ENCODE results near the gene HDGFL2.
"Not testable (repeated sequence)": the region's sequence is repeated elsewhere in the genome, so short reads cannot be mapped to it uniquely, and the experiment has no call there.

HDGFL2 gene

DNA sequence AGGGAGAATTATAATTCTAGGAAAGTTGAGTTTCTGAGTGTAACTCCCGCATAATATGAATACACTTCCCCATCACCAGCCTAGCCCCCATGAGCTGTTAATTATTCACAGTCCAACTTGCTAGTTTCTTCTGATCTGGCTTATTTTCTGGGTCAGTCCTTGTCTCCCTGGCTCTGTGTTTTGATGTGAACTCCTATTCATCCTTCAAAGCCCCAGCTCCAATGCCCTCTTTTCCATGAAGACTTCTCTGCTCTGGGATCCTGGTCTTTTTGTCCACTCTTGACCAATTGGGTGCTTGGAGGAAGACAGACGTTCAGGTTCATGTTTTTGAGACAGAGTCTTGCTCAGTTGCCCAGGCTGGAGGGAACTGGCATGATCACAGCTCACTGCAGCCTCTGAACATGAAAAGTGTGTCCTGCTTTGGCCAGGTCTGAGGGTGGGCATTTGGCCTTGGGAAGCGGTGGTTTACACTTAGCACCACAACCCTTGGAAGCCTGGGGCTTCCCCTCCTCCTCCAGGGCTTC is 67.1 kb downstream of the HDGFL2 start:
- Mint-ChIP-seq H3K4me1 (ENCODE audit: low read depth in 2 of 2) (peaks cover 0 to 3% of the 10 kb centered on the region in 2 donors), H3K9me3 (no peaks in the 10 kb centered on the region), H3K4me3 (no peak overlapping the region), H3K36me3 (ENCODE audit: insufficient read depth) (peaks cover 4% of the 10 kb centered on the region), H3K27me3 (peaks cover 6 to 46% of the 10 kb centered on the region in 2 donors), H3K27ac (no peak overlapping the region)
- no peak for ATAC-seq (replicated peaks)
- DNase-seq = no peak

DNA sequence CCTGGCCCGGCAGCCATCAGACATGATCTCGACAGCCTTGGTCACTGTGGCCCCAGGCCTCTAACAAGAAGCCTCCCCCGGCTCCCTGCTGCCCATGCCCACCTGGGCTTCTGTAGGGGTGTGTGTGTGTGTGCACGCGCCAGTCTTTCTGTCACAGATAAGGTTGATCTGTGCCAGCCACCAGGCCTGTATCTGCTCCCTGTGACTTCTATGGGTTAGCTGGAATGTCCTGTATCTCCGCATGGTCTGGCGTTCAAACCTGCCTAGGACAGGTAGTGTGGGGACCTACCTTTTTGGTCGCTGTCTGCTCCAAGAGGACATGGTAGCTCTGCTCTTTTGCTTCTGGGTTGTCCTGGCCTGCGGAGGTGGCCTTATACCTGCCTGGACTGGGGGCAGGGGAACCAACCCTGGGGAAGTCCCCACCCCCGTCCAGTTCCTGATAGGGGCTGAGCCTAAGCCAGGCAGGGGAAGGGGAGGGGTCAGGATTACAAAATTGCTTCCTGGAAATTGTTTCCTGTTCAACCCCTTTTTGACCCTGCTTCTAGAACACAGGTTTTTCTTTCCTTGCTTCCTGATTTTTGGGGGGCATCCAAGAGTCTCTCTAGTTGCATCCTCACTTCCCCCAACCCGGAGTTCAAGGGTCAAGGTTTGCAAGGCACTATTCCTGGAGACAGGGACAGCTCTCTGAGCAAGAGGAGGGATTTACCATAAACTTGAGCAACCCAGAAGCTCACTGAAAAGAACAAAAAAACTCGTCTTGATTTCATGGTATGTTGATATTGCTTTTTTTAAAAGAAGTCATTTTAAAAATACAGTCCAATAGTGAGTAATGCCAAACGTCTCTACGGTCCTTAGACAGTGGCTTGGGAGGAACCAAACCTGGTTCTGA is 67.8 kb downstream of the HDGFL2 start, which contains the start of gene LRG1:
Gene LRG1, minus strand, starts transcription at position 344 of the 889 bp plus-strand sequence. Its CDS starts 23 bp downstream, at position 321.
- Mint-ChIP-seq H3K4me3 (no peak within 1 kb of the TSS), H3K36me3 (ENCODE audit: insufficient read depth) (peaks cover 4% of the 10 kb centered on the region), H3K27ac (no peak within 1 kb of the TSS), H3K9me3 (no peaks in the 10 kb centered on the region), H3K4me1 (ENCODE audit: low read depth in 2 of 2) (peaks cover 0 to 3% of the 10 kb centered on the region in 2 donors), H3K27me3 (peaks cover 6 to 46% of the 10 kb centered on the region in 2 donors)
- DNase-seq (no peak), ATAC-seq (replicated peaks) (no peak)

DNA sequence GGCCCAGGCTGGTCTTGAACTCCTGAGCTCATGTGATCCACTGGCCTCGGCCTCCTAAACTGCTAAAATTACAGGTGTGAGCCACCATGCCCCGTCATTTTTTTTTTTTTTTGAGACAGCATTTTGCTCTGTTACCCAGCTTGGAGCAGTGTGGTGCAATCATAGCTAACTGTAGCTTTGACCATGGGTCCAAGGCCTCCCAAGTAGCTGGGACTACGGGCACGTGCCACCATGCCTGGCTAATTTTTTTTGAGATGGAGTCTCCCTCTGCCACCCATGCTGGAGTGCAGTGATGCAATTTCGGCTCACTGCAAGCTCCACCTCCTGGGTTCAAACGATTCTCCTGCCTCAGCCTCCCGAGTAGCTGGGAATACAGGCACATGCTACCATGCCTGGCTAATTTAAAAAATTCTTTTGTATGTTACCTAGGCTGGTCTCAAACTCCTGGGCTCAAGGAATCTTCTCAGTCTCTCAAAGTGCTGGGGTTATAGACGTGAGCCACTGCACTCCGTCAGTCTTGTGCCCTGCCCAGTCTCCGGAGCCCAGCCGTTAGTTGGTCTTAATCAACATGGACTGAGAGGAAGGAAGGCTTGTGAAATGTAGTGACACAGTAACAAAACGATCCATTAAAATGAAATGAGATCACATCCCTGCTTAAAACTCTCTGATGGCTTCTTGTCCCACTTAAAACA is 69.2 kb downstream of the HDGFL2 start:
- peaks cover 0 to 3% of the 10 kb centered on the region in 2 donors for H3K4me1 Mint-ChIP-seq (ENCODE audit: low read depth in 2 of 2)
- DNase-seq (no peak), ATAC-seq (replicated peaks) (no peak)
- no peaks in the 10 kb centered on the region for H3K9me3 Mint-ChIP-seq
- peaks cover under 1% of the 10 kb centered on the region for H3K36me3 Mint-ChIP-seq (ENCODE audit: insufficient read depth)
- H3K4me3 Mint-ChIP-seq = no peak overlapping the region
- H3K27ac Mint-ChIP-seq = no peak overlapping the region
- H3K27me3 Mint-ChIP-seq = peaks cover 0 to 36% of the 10 kb centered on the region in 2 donors

DNA sequence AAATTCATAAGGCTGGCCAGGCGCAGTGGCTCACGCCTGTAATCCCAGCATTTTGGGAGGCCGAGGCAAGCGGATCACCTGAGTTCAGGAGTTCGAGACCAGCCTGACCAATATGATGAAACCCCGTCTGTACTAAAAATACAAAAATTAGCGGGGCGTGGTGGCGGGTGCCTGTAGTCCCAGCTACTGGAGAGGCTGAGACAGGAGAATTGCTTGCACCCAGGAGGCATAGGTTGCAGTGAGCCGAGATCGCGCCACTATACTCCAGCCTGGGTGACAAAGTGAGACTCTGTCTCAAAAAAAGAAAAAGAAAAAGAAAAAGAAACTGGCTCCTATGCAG is 69.7 kb downstream of the HDGFL2 start:
- ATAC-seq (replicated peaks) = not testable (repeated sequence)

DNA sequence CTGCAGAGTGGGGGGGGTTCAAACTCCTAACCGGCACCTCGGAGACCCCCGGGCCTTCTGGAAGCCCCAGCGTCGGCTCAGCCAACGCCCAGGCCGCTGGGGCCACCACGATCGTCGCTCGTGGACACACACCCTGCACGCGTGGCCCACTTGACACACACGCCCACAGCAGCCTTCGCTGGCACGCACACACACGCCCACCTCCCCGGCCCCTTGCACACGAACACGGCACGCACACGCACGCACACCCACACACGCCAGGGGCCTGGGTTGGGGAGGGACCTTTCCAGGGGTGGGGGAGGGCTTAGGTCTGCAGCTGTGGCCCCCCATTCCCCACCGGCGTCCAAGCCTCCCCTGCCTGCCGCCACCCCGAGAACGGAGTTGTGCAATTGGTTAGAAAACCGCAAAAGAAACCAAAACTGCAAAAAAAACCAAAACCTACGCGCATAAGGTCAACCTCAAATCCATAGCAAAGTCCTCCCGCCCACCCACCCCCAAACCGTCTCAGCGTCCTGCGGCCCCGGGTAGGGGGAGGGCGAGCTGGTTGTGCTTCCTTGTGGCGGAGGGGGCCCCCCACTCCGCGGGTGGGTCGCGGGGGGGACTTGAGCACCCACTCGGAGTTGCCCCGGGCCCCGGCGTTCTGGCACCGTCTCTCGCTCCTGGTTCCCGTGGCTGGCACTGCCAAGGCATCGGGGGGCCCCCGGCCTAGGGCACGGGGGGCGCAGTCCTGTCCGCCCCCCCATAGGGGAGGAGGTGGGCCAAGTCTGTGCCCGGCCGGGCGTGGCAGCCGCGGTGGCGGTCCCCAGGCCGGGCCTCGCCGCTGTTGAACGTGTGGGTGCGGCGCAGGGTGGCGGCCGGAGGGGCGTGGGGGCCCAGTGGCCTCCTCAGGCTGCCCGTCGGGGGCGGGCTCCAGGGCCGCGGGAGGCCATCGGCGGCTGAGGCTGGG is 71.1 kb downstream of the HDGFL2 start:
- Mint-ChIP-seq H3K9me3 (no peaks in the 10 kb centered on the region), H3K27me3 (peaks cover 0 to 32% of the 10 kb centered on the region in 2 donors), H3K4me3 (no peak overlapping the region), H3K36me3 (ENCODE audit: insufficient read depth) (no peaks in the 10 kb centered on the region), H3K4me1 (ENCODE audit: low read depth in 2 of 2) (peaks cover 0 to 3% of the 10 kb centered on the region in 2 donors), H3K27ac (no peak overlapping the region)
- DNase-seq (no peak), ATAC-seq (replicated peaks) (no peak)

More for the DNA sequence above, 69.7 kb downstream of the HDGFL2 start:
- not testable (repeated sequence) for H3K9me3 Mint-ChIP-seq; DNase-seq; H3K4me1 Mint-ChIP-seq (ENCODE audit: low read depth in 2 of 2); H3K27ac Mint-ChIP-seq; H3K36me3 Mint-ChIP-seq (ENCODE audit: insufficient read depth); H3K4me3 Mint-ChIP-seq
- H3K27me3 Mint-ChIP-seq = peaks cover 0 to 34% of the 10 kb centered on the region in 2 donors

DNA sequence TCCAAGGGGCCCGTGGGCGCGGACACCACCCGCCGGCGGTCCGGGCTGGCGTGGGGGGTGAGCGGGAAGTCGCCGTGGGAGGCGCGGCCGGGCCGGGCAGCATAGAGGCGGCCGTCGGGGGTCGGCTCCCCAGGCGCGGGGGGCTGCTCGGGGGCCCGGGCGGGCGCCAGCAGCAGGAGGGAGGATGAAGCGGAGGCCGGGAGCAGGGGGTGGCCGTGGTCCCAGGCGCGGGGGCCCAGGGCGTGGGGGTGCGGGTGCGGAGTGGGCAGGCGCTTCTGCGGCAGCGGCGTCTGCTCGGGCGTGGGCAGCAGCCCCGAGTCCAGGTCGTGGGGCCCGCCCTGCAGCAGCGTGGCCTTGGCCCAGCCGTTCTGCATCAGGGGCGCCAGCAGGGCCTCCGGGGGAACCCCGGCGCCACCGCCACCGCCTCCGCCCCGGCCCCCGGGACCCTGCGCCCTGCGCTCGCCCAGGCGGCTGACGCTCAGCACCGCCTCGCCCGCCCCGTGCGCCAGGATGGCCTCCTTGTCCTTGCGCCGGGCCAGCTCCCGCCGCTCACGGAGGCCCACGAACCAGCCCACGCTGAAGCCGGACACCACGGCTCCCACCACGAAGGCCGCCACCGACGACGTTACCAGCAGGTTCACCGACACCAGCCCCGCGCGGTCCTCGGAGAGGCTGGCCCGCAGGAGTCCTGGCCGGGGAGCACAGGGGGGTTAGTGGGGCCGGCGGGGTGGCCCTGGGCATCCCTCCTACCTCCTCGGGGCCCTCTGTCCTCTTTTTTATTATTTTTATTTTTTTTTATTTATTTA is 71.9 kb downstream of the HDGFL2 start:
- H3K4me1 Mint-ChIP-seq (ENCODE audit: low read depth in 2 of 2) = peaks cover 0 to 3% of the 10 kb centered on the region in 2 donors
- no peak overlapping the region for H3K27ac Mint-ChIP-seq
- H3K36me3 Mint-ChIP-seq (ENCODE audit: insufficient read depth) = no peaks in the 10 kb centered on the region
- DNase-seq (no peak), ATAC-seq (replicated peaks) (no peak)
- H3K9me3 Mint-ChIP-seq = no peaks in the 10 kb centered on the region
- peaks cover 0 to 25% of the 10 kb centered on the region in 2 donors for H3K27me3 Mint-ChIP-seq
- no peak overlapping the region for H3K4me3 Mint-ChIP-seq

DNA sequence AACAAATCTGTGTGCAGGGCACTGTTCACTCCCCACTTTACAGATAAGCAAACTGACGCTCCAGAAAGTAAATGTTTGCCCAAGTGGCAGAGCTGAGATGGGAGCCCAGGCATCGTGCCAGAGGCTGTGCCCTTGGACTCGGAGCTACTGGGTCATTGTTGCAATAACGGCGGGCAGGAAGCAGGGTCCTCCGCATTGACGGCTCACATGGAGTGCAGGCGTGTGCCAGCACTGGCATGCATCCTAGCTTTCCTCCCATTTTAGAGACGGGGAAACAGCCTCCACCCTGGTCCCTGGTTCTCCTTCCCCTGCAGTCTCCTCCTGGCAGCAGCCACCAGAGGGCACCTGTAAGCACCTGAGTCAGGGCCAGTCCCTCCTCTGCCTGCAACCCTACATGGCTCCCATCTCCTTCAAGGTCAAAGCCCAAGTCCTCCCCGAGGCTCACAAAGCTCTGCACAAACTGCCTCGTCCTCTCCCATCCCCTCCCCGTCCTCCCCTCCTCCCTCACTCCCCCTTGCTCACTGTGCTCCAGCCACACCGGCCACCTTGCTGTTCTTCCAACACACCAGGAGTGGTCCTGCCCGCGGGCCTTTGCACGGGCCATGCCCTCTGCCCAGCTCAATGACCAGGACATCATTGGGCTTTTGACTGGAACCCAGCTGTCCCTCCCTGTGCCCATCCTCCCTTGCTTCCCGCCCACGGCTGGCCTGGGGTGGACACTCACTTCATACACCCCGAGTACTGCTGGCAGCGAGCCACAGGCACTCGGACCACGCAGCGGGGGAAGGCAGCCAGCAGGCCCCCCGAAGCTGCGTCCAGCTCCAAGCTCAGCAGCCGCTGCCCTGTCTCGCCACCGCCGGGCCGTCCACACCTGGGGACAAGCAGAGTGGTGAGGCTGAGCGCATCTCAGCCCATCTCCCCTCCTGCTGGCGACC is 75.5 kb downstream of the HDGFL2 start:
- Mint-ChIP-seq H3K9me3 (peaks cover 0 to 3% of the 10 kb centered on the region in 2 donors), H3K27ac (no peak overlapping the region), H3K36me3 (ENCODE audit: insufficient read depth) (no peaks in the 10 kb centered on the region), H3K27me3 (peaks cover 13 to 21% of the 10 kb centered on the region in 2 donors), H3K4me1 (ENCODE audit: low read depth in 2 of 2) (no peaks in the 10 kb centered on the region), H3K4me3 (no peak overlapping the region)
- DNase-seq = no peak
- ATAC-seq (replicated peaks) = no peak

DNA sequence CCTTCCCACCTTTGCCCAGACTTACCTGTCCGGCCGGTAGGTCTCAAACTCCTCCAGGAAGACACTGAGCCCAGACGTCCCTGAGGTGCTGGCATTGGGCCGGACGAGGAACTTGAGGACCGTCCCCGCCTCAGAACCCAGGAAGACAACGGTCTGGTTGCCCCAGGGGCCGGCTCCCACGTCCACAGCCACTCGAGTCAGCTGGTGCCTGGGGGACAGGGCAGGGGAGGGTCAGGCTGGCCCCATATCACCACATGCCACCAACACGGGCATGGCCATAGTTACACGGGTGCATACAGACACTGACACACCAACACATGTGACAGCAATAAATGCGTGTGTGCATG is 76.1 kb downstream of the HDGFL2 start:
- no peak overlapping the region for H3K4me3 Mint-ChIP-seq
- peaks cover 0 to 4% of the 10 kb centered on the region in 2 donors for H3K9me3 Mint-ChIP-seq
- H3K36me3 Mint-ChIP-seq (ENCODE audit: insufficient read depth) = no peaks in the 10 kb centered on the region
- no peaks in the 10 kb centered on the region for H3K4me1 Mint-ChIP-seq (ENCODE audit: low read depth in 2 of 2)
- DNase-seq (no peak), ATAC-seq (replicated peaks) (no peak)
- no peak overlapping the region for H3K27ac Mint-ChIP-seq
- H3K27me3 Mint-ChIP-seq = peaks cover 18 to 21% of the 10 kb centered on the region in 2 donors

DNA sequence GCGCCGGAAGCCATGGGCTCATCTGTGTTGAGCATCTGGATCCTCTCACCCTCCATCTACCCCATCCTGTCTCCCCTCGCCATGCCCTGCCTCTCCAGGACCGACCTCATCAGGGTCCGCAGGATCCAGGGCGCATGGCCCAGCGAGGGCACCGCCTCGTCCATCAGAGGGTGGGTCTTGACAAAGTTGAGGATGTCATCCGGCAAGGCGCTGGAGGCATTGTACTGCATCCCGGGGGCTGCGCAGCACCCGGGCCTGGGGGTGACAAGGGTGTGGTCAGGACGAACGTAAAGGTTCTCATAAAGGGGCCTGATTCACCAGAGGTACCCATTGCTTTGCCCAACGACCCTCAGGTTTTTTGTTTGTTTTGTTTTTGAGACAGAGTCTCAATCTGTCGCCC is 77.9 kb downstream of the HDGFL2 start:
- H3K27me3 Mint-ChIP-seq = peaks cover 21 to 24% of the 10 kb centered on the region in 2 donors

DNA sequence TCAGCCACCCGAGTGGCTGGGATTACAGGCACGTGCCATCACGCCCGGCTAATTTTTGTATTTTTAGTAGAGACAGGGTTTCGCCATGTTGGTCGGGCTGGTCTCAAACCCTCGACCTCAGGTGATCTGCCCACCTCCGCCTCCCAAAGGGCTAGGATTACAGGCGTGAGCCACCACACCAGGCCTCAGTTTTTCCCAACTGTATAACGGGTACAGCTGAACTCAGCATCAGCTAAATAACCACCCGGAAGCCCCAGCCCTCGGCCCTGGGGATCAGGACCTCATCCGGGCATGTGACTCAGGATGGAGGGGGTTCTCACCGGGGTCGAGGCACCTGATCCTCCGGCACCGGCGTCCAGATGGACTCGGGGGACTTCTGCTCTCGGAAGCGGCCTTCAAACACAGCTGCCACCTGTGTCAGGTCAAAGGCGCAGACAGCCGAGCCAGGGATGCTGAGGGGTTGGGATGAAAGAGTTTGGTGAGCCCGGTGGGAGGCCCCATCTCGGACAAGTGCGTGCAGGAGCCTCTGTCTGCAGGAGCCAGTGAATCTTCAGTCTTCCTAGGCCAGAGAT is 78.5 kb downstream of the HDGFL2 start:
- H3K4me1 Mint-ChIP-seq (ENCODE audit: low read depth in 2 of 2) = no peaks in the 10 kb centered on the region
- peaks cover 0 to 7% of the 10 kb centered on the region in 2 donors for H3K9me3 Mint-ChIP-seq
- no peak overlapping the region for H3K27ac Mint-ChIP-seq
- no peak overlapping the region for H3K4me3 Mint-ChIP-seq
- no peaks in the 10 kb centered on the region for H3K36me3 Mint-ChIP-seq (ENCODE audit: insufficient read depth)
- peaks cover 21 to 24% of the 10 kb centered on the region in 2 donors for H3K27me3 Mint-ChIP-seq
- ATAC-seq (replicated peaks) (no peak), DNase-seq (no peak)

More for the DNA sequence above, 77.9 kb downstream of the HDGFL2 start:
- Mint-ChIP-seq H3K27ac (no peak overlapping the region), H3K4me1 (ENCODE audit: low read depth in 2 of 2) (no peaks in the 10 kb centered on the region), H3K9me3 (peaks cover 0 to 7% of the 10 kb centered on the region in 2 donors), H3K36me3 (ENCODE audit: insufficient read depth) (no peaks in the 10 kb centered on the region), H3K4me3 (no peak overlapping the region)
- ATAC-seq (replicated peaks) (no peak), DNase-seq (no peak)
